Posterior vena cava (tissue), 2 donors: ENCODE results near the gene NABP2. TPM values are rescaled to one million over a fixed set of nuclear protein-coding genes. Genes with fewer than 3 reads are reported as not detected.

Experiments
- DNase-seq: peaks from one replicate; pipeline ENCODE4 v3.0.0-alpha.2; 2020; ENCODE audit warnings: low spot score
- intact Hi-C, 2 donors: fragments of 100-400 bp; cut with DNase I; formaldehyde crosslinking; loops; one replicate each; pipeline versions ENCODE4 v1.14.1 to v1.14.2; 2022 to 2023
- total RNA-seq, 2 donors: library from RNA; stranded (reverse); fragmentation: NEBNext Ultra II Directional; extraction: Animal tissue kit (Norgen Biotek cat#: 25700); gene quantifications; one replicate each; pipeline ENCODE4 v1.2.1, GENCODE V29; 2021
- donor health status: DM: yes; HTN: yes; CAD: no.
- donor health status: DM: yes; HTN: yes; CAD: no.

NABP2 gene
- total RNA-seq, 2 donors from 2014 or later = 19.9 to 23.1 TPM

- intact Hi-C loops = no loop called here
- peak; percentile 81 for DNase-seq
These were observed 17.5 kb upstream of the NABP2 start for GRCh38 chr12:56206452-56207166.

- peak; percentile 74 for DNase-seq
- intact Hi-C loops = no loop called here
These were observed 16.1 kb upstream of the NABP2 start for GRCh38 chr12:56208006-56208405.

- intact Hi-C loops = no loop called here
- no peak for DNase-seq
These were observed 11.8 kb upstream of the NABP2 start for GRCh38 chr12:56212361-56212760.

DNA sequence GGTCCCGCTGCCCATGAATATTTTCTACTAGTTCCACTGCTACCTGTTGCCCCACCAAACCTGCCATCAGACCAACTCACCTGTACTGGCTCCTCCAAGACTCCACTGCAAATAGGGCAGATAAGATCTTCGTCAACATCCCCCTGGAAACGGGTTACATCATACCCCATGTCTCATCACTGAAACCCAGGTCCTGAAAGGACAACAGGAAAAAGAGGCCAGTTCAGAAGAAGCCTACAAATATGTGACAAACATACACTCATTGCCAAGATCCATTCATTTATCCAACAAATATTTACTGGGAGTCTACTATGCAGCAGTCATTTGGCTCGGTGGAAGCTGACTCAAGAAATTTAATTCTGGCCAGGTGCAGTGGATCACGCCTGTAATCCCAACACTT is 10.3 kb upstream of the NABP2 start:
- intact Hi-C loops = no loop called here
- DNase-seq = no peak

- intact Hi-C loops = no loop called here
- no peak for DNase-seq
These were observed 7.7 kb upstream of the NABP2 start for GRCh38 chr12:56216461-56216860.

DNA sequence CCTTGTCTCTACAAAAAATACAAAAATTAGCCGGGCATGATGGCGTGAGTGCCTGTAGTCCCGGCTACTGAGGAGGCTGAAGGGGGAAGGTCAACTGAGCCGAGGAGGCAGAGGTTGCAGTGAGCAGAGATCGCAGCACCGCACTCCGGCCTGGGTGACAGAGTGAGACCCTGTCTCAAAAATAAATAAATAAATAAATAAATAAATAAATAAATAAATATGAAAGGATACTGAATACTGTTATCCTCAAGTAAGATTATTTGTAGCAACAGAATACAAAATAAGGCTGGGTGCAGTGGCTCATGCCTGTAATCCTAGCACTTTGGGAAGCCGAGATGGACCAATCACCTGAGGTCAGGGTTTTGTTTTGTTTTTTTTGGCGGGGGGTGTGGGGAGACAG is 4.3 kb upstream of the NABP2 start:
- intact Hi-C loops = no loop called here
- no peak for DNase-seq

- intact Hi-C loops = no loop called here
- DNase-seq = no peak
These were observed 3.4 kb upstream of the NABP2 start for GRCh38 chr12:56220611-56221231.

- intact Hi-C loops = no loop called here
- peak; percentile 90 for DNase-seq
These were observed 2.8 kb upstream of the NABP2 start for GRCh38 chr12:56221232-56221756.

DNA sequence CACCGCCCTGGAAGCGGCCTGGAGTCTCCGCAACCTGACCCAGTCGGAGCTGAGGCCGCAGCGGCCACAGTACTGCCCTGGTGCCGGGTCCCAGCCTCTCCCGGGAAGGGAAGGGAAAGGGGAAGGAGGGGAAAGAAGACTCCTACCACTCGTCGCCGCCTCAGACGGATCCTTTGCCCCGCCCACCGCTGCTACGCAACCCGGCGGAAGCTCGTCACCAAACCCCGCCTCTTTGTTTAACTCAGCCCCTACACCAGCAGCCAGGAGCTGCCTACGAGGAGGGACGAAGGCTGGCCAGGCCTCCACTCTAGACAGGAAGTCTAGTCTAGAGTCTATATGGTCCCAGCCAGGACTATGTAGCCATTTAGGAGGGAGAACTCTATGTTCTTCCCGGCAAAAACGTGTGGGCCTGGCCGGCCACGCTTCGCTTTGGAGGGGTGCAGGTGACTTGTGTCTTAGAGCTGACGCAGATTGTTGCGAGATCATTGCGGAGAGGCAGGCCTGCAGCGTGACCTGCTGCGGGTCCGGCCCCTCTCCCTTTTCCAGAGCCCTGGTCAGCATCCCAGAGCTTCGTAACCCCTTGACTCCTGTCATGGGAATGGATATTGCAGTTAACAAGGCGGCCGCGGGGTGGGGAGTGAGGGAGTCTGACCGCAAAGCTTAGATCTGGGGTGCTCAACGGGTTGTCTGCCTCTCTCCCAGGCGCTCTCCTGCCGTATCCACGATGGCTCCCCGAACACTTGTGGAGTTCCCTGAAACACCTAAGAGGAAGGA is 2.2 kb upstream of the NABP2 start, which contains the start of gene RNF41:
Gene RNF41, minus strand, starts transcription at position 166 of the 774 bp plus-strand sequence. CDS start 7,875 bp downstream, outside the sequence.
- intact Hi-C loops = loop anchor here in 1 of 2 donors (2.0 kb wide), 1 partner anchor 31 kb away; no protein-coding TSS in a partner anchor
- peak; percentile 99 for DNase-seq

- DNase-seq = no peak
- intact Hi-C loops = loop anchor here in 1 of 2 donors (2.0 kb wide), 1 partner anchor 32 kb away; no protein-coding TSS in a partner anchor
These were observed 1.6 kb upstream of the NABP2 start for GRCh38 chr12:56222531-56222895.

DNA sequence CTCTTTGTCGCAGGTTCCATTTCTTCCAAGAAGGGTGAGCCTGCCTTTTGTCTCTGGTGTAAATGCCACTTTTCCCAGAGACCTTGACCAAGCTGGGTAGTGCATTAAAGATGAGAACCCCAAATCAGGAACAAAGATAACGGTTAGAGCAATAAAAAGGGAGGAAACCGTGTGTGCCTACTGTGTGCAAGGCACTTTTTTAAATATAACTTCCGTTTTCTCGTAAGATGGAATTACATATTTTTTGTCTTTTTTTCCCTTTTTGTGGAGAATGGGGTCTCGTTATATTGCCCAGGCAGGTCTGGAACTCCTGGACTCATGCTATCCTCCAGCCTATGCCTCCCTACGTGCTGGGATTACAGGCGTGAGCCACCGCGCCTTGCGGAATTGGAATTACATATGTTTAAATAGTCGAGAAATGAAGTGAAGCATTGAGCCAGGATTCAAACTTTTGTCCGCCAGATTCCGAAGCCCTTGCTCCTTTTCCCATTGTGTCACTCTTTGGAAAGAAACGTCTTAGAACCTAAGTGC is 506 bp upstream of the NABP2 start:
- intact Hi-C loops = loop anchor here (2.0 kb wide), 2 partner anchors 31 to 33 kb away; no protein-coding TSS in a partner anchor
- DNase-seq = no peak

- no peak for DNase-seq
- intact Hi-C loops = loop anchor here in 1 of 2 donors (2.0 kb wide), 1 partner anchor 32 kb away; no protein-coding TSS in a partner anchor
These were observed 812 bp downstream of the NABP2 start for GRCh38 chr12:56224954-56225353.

DNA sequence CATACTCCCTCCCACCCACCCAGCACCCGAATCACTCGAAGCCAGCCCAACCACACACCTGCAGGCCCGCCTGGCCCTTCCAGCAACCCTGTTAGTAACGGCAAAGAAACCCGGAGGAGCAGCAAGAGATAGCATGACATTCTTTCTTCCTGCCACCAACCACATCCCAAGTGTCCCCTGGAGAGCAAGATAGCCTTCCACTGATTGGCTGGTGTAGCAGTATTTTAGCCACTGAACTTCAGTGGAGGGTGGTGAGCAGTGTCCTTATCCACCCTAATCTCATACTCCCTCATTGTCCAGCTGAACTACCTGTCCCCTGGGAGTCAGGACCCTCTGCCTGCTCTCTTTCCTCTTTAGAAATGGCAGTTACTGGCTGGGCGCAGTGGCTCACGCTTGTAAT is 4.9 kb downstream of the NABP2 start:
- DNase-seq = no peak
- intact Hi-C loops = no loop called here

DNA sequence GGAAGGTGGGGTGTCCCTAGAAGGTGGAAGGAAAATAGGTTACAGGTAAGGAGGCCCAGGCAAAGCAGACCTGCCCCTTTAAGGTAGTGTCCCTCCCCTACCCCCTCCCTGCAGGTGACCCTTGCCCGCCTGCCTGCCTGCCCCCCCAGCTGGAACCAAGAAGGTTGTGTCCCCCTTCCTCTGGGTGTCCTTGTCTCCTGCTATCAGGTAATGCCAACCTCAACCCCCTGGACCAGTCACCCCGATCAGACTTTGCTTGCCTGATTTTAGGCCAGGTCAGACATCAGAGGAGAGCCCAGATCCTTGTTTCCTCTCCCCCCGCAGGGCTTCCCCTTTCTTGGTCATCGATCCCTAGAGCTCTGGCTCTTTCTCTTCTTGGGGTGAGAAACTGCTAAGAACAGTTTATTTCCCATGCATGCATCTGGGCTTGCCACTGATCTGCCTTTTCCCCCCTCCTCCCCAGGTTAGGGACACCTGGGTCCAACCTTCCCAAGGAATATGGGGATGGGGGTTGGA is 5.8 kb downstream of the NABP2 start, which contains the start of gene SLC39A5:
Gene SLC39A5, plus strand, starts transcription at position 136 of the 516 bp plus-strand sequence. CDS start 1,224 bp downstream, outside the sequence.
- intact Hi-C loops = no loop called here
- DNase-seq = no peak

DNA sequence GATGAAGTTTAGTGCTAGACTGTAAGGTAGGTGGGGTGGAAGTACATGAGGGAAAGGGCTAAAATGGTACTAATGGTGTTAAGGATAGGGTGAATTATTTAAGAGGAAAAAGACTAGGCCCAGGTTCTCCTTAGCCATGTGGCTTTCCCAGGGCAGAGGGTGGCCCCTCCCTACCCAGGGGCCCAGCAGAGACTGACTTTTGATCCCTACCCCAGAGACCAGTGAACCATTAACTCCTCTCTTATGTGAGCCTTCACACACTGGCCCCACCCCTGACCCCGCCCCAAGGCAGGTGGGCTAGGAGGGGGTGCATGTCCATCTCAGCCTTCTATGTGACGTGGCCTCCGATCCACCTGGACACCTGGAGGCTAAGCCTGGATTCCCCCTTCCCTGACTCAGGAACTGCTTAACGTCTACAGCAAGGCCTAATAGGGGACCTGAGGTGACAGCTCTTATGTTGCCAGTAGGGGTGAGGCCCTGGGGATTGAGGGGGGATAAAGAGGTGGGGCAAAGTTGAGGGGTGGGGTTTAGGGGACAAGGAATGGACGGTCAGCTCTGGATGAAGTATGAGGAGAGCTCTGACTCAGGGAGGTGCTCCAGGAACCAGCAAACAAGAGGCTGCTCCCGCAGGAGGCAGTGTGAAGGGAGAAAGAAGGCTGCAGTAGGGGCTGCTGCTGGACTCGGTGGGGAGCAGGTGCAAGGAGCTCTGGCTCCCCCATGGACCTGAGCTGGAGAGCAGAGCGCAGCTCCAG is 6.5 kb downstream of the NABP2 start:
- intact Hi-C loops = no loop called here
- no peak for DNase-seq

DNA sequence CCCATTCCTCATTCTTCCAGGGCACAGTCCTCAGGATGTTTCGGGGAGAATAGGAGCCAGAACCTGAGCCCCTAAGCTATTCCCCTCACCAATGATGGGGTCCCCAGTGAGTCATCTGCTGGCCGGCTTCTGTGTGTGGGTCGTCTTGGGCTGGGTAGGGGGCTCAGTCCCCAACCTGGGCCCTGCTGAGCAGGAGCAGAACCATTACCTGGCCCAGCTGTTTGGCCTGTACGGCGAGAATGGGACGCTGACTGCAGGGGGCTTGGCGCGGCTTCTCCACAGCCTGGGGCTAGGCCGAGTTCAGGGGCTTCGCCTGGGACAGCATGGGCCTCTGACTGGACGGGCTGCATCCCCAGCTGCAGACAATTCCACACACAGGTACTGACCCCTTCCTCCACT is 7.0 kb downstream of the NABP2 start:
- intact Hi-C loops = no loop called here
- DNase-seq = no peak

DNA sequence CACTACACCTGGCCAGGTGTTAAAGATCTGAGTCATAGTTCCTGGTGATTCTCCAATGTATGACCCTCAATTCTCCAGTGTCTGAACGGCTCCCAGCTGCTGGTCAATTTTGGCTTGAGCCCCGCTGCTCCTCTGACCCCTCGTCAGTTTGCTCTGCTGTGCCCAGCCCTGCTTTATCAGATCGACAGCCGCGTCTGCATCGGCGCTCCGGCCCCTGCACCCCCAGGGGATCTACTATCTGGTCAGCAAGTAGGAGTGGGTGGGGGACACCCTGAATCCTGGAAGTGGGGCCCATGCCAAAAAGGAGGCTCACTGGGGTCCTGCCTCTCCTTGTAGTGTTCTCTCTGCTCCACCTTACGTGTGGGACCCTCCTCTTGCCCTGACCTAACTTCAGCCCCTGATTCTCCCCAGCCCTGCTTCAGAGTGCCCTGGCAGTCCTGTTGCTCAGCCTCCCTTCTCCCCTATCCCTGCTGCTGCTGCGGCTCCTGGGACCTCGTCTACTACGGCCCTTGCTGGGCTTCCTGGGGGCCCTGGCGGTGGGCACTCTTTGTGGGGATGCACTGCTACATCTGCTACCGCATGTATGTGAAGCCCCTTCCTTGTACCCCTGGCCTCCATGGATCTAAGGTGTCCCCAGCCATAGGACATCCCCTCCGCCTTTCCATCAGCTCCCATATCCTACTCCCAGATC is 10.7 kb downstream of the NABP2 start:
- intact Hi-C loops = no loop called here
- no peak for DNase-seq

DNA sequence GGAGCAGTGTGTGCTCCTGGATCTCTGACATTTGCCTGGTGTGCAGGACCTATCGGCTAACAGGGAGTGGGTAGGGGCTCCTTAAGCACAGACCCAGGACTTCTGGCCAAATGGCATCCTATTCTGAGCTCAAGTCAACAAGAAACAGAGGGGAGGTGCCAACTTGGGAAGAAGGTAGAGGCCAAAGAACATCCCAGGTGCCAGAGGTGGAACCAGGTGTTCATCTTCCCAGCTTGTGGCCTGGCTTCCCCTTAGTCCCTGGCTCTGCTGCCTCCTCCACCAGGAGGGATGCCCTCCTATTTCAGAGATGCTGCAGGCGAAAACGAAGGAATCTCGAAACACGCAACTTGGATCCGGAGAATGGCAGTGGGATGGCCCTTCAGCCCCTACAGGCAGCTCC is 11.9 kb downstream of the NABP2 start:
- intact Hi-C loops = no loop called here
- no peak for DNase-seq
